CD4-positive, alpha-beta T cell treated with Interferon alpha-2 for 1 hour (primary cell): Measurements from ENCODE around the gene NAPA.

Experiments
- DNase-seq, 2 donors: peaks; one replicate each; pipeline ENCODE4 v3.0.0-alpha.2; 2020 to 2022

The NAPA gene

DNA sequence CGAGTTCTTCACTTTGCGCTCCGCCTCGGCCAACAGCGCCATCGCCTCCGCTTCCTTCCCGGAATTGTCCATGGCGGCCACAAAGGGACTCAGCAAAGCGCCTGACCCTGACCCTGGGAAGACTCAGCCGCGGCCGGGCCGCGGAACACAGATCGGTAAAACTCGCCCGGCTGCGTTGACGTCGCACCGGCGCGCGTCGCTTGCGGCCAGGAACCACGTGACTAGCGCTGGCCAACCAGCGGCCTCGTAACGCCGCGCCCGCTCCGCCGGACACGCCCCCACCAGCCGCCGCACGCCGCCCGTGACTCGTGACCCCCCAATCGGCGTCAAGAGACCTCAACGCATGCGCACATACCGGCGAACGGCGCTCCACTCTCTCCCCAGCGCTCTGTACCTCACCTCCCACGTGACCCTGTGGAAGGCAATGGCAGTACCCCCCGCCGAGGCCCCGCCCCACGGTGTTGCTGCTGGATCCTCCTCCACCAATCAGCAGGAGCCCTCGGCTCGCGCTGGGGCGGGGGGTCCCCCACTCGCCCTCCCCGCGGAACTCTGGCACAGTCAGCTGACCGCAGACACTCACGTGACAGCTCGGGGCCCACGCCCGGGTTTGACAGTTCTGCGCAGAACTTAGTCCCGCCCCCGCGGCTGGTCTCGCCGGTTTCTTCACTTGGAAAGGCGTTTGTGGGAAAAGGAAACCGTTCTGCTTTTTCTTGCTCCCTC lies at the start of gene NAPA:
TSS of gene NAPA (minus strand) at position 195 of the 720 bp plus-strand sequence. CDS start at position 72, 123 bp downstream.
- DNase-seq = peak; percentile 100

DNA sequence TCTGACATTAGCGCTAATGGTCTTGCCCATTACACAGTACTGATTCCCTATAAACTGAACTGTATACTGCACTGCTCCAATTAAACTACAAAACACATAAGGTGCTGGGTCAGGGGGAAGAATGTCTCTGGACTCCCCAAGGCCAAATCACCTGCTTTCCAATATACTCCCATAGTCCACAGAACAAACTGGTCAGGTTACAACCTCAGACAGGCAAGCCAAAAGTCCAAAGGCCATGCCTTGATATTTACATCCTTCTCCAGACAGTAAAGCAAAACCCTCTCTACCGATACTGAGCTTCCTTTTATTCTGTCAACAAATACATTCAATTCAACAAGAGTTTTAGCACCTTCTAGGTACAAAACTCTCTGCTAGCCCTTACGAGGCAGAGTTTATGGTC lies 49.2 kb upstream of the NAPA start:
- DNase-seq = no peak

DNA sequence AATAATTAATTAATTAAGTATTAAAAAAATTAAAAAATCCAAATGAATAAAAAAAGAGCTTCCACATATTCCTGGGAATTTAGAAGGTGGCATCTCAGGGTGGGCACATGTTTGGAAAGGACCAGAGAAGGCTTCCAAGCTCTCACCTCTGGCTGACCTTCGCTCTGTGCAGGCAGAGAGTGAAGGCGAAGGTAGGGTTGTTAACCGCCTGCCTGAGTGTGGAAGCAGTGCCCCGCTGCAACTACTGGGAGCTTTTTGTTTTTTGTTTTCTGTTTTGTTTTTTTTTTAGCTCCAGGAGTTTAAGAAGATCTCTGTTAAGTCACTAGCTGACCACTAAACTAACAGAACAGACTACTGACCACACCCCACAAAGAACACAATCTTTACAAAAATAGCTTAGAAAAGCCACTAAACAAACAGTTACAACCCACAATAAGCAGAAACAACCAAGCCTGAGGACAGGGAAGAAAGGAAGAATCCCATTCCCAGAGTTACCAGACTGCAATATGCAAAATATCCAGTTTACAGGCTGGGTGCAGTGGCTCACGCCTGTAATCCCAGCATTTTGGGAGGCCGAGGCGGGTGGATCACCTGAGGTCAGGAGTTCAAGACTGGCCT lies 46.7 kb upstream of the NAPA start:
- DNase-seq = no peak

- DNase-seq = no peak
Measured at GRCh38 chr19:47560999-47561398, 46.1 kb upstream of the NAPA start.

DNA sequence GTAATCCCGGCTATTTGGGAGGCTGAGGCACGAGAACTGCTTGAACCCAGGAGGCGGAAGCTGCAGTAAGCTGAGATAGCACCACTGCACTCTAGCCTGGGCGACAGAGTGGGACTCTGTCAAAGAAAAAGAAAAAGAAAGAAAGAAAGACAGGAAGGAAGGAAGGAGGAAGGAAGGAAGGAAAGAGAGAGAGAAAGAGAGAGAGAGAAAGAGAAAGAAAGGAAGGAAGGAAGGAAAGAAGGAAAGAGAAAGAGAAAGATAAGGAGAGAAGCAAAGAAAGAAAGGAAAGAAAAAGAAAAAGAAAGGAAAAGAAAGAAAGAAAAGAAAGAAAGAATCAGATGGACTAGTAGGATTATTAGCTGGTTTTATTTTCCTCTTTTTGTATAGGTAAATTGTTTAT lies 35.3 kb upstream of the NAPA start:
- no peak for DNase-seq

DNA sequence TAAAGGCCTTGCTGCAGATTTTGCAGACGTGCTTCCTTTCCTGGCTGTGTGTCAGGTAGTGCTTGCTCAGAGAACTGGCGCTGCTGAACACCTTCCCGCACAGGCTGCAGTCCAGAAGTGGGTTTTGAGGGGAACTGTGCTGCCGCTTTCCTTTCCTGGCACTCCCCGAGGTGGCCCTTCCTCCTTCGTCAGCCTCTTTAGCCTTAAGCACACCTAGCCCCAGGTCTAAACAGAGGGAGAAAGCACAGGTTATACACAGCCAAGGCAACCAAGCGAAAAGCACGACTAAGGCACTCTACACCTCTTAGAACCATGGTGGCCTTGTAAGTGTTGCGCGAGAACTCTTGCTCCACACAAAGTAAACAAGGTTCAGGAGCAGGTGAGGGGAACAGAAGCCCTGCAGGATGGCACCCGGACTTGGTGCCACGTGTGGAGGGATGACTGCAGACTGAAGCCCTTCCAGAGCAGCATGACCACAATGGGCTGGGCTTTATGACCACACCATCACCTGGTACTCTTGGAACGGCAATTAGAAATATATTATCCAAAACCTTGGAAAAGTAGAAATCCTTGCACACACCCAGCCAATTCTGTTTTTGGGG lies 34.5 kb upstream of the NAPA start:
- DNase-seq = no peak

DNA sequence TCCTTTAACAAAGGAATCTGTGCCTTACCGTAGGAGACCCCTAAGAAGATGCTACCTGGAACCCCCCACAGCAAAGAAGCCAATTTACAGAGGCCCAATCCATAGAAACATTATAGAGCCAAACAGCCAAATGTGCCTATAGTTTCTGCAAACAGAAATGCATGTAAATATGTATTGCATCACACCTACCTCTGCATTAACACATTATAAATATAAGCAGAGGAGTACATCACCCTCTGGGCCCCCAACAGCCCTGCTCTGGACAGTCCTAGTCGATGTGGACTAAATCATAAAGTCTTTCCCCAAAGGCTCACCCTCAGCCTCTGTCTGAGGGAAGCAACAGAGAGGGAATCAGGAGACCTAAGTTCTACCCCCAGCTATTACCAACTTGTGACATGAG lies 32.3 kb upstream of the NAPA start:
- DNase-seq = no peak

DNA sequence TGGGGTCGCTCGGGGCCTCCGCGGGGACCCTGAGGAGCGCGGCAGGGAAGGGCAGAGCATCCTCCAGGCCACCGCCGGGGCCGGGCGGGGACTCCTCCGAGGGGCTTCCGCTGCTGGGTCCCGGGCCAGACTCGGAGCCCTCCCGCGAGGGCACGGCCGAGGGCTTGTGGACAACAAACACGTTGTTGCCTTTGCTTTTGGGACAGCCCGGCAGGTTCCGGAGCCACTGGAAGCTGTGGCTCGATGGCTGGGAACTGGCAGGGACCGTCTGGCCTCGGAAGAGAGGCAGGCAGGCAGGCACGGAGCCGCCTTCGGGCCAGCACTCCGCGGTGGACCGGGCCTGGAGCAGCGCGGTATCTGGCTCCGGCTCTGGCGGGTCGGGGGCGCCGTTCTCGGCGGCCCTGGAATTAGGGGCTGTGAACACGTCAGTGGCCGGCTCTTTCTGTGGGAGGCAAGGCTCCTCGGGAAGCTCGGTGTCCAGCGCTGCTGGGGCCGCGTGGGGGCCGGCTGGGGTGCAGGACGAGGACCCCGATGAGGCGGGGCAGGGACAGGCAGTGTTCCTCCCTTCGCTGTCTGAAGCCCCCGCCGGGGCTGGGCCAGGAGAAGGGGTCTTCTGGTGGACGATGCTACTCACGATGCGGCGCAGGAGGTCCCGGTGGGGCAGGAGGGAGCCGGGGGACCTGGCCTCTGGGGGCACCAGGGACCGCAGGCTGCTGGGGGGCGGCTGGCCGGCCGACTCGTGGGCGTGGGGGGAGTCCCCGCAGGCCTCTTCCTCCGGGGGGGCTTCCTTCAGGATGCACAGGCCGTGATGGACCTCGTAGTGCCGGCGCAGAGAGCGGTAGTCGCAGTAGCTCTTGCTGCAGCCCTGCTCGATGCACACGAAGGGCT lies 30.4 kb upstream of the NAPA start:
- no peak for DNase-seq

DNA sequence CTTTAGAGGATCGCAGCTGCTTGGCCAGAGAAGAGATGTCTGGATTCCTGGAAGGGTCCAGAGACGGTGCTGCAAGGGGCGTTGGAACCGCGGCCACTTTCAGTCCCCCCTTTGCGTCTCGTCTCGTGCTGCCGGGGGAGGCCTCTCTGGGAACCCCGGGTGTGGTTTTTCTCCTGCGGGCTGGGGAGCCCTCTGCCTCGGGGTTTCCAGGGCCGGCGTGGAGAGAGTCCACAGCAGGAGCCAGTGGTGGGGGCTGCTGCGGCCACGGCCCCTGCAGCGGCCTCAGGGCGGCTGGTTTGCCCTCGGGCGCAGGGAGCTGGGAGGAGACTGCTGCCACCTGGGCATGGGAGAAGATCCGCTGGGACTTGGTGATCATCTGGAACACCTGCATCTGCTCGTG lies 29.6 kb upstream of the NAPA start:
- DNase-seq = no peak

GRCh38 chr19:47544075-47544474 lies 29.2 kb upstream of the NAPA start:
- DNase-seq = no peak

DNA sequence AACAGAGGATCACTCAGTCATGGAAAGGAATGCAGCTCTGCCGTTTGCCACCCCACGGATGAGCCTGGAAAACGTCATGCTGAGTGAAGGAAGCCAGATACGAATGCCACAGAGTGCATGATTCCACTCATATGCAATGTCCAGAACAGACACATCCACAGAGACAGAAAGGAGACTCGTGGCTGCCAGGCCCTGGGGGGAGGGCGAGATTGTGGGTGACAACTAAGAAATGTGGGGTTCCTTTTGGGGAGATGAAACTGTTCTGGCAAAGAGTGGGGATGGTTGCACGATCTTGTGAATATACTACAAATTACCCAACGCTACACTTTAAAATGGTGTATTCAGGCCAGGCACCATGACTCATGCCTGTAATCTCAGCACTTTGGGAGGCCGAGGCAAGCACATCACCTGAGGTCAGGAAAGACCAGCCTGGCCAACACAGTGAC lies 27.2 kb upstream of the NAPA start:
- DNase-seq = no peak

DNA sequence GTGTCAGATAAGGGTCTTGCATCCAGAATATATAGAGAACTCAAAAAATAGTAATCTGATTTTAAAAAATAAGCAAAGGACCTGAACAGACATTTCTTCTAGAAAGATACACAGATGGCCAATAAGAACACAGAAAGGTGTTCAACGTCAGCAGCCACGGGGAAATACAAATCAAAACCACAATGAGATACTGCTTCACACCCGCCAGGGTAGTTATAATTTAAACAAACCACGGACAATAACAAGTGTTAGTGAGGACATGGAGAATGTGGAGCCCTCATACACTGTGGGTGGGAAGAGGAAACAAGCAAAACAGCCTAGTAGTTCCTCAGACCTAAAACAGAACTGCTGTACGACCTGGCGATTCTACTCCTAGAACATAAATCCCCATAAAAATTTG lies 26.7 kb upstream of the NAPA start:
- peak; percentile 60 to 74 for DNase-seq

- no peak for DNase-seq
Measured at GRCh38 chr19:47540748-47541147, 25.9 kb upstream of the NAPA start.

DNA sequence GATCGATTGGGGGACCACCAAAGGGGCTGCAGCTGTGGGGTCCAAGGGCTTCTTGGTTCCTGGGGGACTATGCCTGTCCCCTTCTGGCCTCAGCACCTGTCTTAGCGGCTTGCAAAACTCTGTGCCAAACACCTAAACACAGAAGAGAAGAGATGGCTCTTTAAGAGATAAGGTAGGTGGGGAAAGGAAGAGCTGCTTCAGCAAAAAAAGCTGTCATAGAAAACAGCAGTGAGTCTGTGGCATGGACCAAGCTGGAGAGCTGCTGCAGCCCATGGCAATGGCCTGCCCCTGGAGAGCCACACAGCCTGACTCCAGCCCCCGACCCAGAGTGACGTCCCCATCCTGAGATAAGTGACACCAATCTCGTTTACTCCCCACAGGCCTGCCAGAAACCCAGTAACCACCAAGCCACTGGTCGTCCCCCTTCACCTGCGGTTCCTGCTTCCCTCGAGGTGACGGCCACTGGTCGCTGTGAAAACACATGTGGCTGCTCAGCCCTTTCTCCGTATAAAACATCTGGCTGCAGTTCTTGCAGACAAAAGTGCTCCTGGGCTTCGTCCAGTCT lies 25.0 kb upstream of the NAPA start:
- peak; percentile 21 to 46 for DNase-seq

GRCh38 chr19:47538812-47539211 lies 23.9 kb upstream of the NAPA start:
- no peak for DNase-seq

- DNase-seq = no peak
Measured at GRCh38 chr19:47537493-47537892, 22.6 kb upstream of the NAPA start.

- no peak for DNase-seq
Measured at GRCh38 chr19:47534628-47535027, 19.8 kb upstream of the NAPA start.

GRCh38 chr19:47531640-47532387 lies 17.0 kb upstream of the NAPA start:
- DNase-seq = no peak

DNA sequence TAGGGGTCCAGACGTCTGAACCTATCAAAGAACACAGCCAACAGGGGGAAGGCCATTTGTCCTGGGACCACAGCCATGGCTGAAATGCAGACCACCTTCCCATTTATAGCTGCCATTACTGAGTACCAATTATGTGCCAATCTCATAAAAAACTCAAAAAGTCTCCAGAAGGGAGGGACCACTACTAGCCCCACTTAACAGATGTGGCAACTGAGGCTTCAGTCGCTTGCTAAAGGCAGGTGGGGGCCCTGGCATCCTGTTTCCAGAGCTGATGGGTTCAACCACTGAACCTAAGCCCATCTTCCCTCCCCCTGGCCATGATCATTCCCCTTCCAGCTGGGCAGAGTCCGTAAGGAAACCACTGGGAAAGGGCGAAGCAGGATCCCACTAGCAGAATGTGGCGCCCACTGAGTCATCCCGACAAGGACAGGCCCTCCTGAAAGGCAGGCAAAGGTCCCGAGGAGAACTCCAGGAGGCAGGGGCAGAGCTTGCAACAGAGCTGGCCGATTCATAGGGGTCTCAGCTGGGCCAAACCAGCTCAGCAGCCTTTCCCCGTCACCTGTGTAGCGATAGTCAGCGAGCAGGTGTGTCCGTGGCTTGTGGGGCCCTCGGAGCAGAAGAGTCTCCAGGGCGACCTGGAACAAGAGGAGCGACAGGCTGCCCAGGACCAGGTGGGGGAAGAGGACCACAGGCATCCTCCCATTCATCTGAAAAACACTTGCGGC lies 14.3 kb upstream of the NAPA start:
- no peak for DNase-seq

DNA sequence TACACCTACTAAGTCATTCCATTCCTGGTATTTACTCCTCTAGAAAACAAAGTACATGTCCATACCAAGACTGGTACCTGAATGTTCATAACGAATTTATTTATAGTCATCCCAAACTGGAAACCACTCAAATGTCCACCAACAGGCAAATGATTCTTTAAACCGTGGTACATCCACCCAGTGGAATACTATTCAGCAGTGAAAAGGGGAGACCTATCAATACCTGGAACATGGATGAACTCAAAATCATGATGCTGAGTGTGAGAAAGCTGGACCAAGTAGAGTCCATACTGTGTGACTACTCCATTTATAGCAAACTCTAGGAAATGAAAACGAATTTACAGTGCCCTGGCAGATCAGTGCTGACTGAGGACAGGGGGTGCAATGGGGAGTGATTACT lies 11.9 kb upstream of the NAPA start:
- no peak for DNase-seq

DNA sequence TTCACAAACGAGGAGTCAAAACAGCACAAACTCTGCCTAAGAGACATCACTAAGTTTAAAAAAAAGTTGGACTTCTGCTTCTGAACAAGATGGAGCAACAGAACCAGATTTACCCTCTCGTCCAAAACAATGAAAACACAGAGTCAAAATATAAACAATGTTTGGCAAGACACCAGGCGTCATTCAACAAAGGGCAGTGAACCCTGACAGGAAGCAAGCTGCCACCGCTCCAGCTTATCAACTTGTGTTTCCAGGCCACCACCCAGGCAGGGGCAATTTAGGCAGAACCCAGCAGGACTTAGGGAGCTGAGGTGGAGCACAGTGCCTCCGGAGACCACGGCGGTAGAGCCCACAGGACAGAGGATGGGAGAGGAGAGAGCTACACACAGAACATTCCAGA lies 8.6 kb upstream of the NAPA start:
- DNase-seq = no peak
